ENCODE data around the gene ISM1.

DNA sequence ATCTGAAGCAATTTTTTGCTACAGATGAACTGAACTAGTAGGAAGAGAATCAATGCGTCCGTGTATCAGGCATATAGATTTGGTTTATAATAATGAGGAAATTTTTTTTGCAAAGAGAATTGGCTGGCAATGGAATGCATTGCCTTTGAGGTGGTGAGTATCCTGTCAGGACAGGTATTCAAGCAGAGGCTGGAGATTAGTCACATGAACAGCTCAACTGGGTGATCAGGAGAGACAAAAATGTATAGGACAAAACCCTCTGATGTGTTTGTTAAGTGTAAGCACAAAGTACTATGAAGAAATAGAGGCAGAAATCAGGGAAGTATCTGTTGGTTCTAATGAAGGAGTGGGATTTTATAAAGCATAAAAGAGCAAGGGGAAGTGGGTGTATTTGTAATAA, 80.5 kb downstream of the ISM1 start:
- no peak for TF ChIP-seq EZH2 (optimal IDR thresholded peaks at IDR 0.05; ENCODE audit: low read depth, low read length)
- no peak for TF ChIP-seq EZH2phosphoT487 (IDR thresholded peaks at IDR 0.05; ENCODE audit: low read length)

All from MM.1S (cell line).